VCaP (cell line): Measurements from ENCODE around the gene RRP7A.
A peak's percentile ranks its signal among the peaks of the same experiment; 100 is the strongest.
"Not testable (repeated sequence)": the region's sequence is repeated elsewhere in the genome, so short reads cannot be mapped to it uniquely, and the experiment has no call there.

ENCODE experiments used
- H3K27ac ChIP-seq: fragments of 450-650 bp; 2 replicates; pipeline ENCODE4 v1.5.1; 2017
- CTCF ChIP-seq: fragments of 450-650 bp; conservative IDR thresholded peaks from 2 replicates; pipeline ENCODE4 v1.5.1; 2017; ENCODE audit warnings: mild to moderate bottlenecking, moderate library complexity

Gene RRP7A

GRCh38 chr22:42547562-42547961 lies 28.0 kb upstream of the RRP7A start:
- H3K27ac ChIP-seq: no peak overlapping the region
- no peak for TF ChIP-seq CTCF

- no peak overlapping the region for H3K27ac ChIP-seq
- TF ChIP-seq CTCF: no peak
Measured at GRCh38 chr22:42544686-42545085, 25.1 kb upstream of the RRP7A start.

- H3K27ac ChIP-seq: peak overlapping the region; percentile 55
Measured at GRCh38 chr22:42539236-42539771, 19.7 kb upstream of the RRP7A start.

- H3K27ac ChIP-seq: peak overlapping the region; percentile 21; the same call in 1 of the 2 replicates
Measured at GRCh38 chr22:42537199-42537831, 17.7 kb upstream of the RRP7A start.

DNA sequence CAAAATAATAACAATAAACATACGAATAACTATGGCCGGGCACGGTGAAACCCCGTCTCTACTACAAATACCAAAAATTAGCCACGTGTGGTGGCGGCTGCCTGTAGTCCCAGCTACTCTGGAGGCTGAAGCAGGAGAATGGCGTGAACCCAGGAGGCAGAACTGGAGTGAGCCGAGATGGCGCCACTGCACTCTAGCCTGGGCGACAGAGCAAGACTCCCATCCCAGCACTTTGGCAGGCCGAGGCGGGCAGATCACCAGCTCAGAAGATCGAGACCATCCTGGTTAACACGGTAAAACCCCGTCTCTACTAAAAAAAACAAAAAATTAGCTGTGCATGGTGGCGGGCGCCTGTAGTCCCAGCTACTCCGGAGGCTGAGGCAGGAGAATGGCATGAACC lies 17.0 kb upstream of the RRP7A start:
- H3K27ac ChIP-seq: peak overlapping the region; percentile 21; the same call in 1 of the 2 replicates

DNA sequence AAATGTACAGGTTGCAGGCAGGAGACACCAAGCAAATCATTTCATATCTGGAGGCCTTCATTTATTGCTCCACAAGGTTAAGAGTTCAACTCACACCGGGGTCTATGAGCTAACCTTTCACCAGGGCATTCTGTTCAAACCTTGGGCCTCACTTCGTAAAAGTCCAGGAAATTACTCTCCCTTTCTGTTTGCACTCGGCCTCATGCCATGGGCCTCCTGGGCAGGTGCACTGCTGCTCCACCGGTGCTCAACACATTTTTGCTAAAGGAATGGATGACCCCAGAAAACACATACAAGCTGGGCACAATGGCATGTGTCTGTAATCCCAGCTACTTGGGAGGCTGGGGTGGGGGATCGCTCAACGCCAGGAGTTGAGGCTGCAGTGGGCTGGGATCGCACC lies 16.6 kb upstream of the RRP7A start:
- H3K27ac ChIP-seq: no peak overlapping the region
- TF ChIP-seq CTCF: no peak

DNA sequence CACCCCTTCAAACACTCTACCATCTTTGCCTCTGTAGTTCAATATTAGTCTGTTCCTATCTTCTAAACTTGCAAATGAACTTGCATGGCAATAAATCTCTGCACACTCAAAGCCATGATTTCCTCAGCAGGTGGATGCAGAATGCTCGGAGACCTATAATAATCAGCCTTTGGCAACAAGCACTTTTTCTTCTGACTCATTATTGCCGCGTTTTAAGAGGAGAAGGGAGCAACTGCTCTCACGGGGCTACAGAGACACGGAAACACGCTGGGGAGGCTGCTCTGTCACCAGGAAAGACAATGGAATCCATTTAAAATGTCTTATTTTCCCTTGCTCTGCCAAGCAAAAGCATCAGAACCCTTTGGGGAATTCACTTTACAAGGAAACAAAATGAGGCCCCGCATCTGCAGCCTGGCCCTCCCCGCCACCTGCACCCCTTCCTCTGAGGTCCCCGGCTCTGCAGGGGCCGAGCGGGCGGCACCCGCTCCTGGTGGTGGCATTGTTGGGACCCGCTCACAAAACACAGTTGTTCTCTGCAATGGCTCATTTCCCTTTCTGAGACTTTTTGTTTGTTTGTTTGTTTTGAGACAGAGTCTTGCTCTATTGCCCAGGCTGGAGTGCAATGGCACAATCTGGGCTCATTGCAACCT lies 15.6 kb upstream of the RRP7A start:
- not testable (repeated sequence) for H3K27ac ChIP-seq

DNA sequence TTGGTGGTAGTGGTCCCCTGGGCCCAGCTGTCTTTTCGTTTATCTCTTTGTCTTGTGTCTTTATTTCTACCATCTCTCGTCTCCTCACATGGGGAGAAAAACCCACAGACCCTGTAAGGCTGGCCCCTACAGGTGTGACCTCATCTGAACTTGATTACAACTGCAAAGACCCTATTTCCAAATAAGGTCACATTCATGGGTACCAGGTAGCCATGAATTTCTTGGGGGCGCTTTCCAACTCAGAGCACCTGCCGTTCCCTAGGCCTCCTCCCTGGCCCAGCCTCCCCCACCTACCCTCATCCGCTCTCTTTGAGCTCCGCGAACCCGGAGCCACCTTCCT lies 14.0 kb upstream of the RRP7A start:
- no peak for TF ChIP-seq CTCF
- H3K27ac ChIP-seq: no peak overlapping the region

DNA sequence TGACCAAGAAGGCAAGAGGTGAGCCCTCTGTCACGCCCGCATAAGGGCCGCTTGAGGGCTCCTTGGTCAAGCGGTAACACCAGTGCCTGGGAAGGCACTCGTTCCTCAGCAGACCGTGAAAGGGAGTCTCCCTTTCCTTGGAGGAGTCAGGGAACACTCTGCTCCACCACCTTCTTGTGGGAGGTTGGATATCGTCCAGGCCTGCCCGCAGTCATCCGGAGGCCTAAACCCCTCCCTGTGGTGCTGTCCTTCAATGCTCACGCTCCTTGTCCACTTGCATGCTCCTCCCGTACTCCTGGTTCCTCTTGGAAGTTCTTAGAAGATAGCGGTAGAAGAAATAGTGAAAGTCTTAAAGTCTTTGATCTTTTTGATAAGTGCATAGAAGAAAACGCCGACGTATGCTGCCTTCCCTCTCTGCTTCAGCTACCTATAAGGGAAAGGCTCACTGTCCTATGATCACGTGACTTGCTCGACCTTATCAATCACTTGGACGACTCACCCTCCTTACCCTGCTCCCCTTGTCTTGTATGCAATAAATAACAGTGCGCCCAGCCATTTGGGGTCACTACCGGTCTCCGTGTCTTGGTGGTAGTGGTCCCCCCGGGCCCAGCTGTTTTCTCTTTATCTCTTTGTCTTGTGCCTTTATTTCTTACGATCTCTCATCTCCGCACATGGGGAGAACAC lies 11.9 kb upstream of the RRP7A start:
- H3K27ac ChIP-seq: not testable (repeated sequence)

GRCh38 chr22:42529435-42529834 lies 9.8 kb upstream of the RRP7A start:
- H3K27ac ChIP-seq: not testable (repeated sequence)
